Activated CD8-positive, alpha-beta memory T cell treated with anti-CD3 and anti-CD28 coated beads for 36 hours (primary cell): ENCODE results near the gene FADS3. TPM values are rescaled to one million over a fixed set of nuclear protein-coding genes. Genes with fewer than 3 reads are reported as not detected.

Source experiments
- CTCF ChIA-PET: fragments of 350-600 bp; sonication (Branson Sonifier 250); formaldehyde crosslinking; loops from one replicate; lab custom pipeline; 2021; ENCODE audit warnings: antibody characterized with exemption; lab: Charles Lee
- POLR2A ChIA-PET: fragments of 350-600 bp; sonication (Branson Sonifier 250); formaldehyde crosslinking; loops from one replicate; lab custom pipeline; 2021; ENCODE audit warnings: antibody characterized with exemption; lab: Charles Lee
- total RNA-seq, 2 experiments: library from RNA; stranded (reverse); gene quantifications; one replicate each; pipeline ENCODE4 v1.2.3, GENCODE V29; 2021

The FADS3 gene
- total RNA-seq, 2 experiments from 2014 or later: 8.2 to 9.7 TPM

DNA sequence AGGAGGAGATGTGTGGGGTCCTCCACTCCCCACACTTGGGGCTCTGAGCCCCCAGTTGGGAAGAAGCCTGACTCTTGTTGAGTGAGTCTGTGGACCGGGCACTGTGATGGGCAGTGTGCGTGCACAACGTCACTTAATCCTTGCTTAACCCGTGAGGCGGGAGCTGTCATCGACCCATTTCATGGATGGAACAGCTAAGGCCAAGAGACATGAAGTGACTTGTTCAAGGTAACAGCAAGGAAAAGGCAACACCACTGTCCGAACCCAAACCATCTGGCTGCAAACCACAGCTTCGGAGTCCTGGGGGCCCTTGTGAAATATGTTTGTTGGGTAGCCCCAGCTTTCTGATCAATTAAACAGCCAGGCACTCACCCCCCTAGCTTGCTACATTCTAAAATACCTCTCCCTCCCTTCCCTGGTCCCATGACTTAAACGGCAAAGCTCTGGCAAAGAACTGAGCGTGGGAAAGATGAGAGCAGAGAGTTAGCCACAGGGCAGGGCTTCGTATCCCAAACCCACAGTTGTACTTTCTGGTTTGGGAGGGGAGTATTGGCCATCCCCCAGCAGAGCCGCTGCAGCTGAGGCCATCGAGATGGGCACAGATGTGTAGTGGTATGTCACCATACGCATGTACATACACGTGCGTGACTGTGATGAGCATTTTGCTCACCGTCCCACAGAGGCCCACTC, 37.0 kb downstream of the FADS3 start:
- POLR2A ChIA-PET: no interaction called here
- CTCF ChIA-PET: interaction anchor here (1.0 kb wide), 2 partner anchors 10 to 93 kb away, joined by 3 read pairs; no protein-coding TSS in a partner anchor

GRCh38 chr11:61853698-61854169, 37.6 kb downstream of the FADS3 start:
- CTCF ChIA-PET: interaction anchor here (1.0 kb wide), 2 partner anchors 10 to 93 kb away, joined by 3 read pairs; no protein-coding TSS in a partner anchor
- POLR2A ChIA-PET: interaction anchor here (0.6 kb wide), 1 partner anchor 24 kb away, joined by 4 read pairs; no protein-coding TSS in a partner anchor

- POLR2A ChIA-PET: no interaction called here
- CTCF ChIA-PET: no interaction called here
Measured at GRCh38 chr11:61851900-61852295, 39.4 kb downstream of the FADS3 start.

GRCh38 chr11:61851113-61851899, 40.0 kb downstream of the FADS3 start:
- POLR2A ChIA-PET: no interaction called here
- CTCF ChIA-PET: no interaction called here

GRCh38 chr11:61850687-61851086, 40.7 kb downstream of the FADS3 start:
- CTCF ChIA-PET: no interaction called here
- POLR2A ChIA-PET: no interaction called here

DNA sequence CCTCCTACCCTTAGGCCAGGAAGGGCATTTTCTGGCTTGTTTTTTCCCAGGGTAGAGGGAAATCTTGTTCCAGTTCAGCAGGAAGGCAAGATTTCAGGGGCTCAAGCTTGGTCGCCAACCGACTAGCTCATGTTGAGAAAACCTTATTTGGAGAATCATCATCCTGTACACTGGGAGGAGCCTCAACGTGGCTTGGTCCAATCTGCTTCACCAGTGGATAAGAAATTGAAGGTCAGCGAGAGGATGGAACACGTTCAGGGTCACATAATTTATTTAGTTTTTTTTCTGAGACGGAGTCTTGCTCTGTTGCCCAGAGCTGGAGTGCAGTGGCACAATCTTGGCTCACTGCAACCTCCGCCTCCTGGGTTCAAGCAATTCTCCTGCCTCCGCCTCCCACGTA, 42.7 kb downstream of the FADS3 start:
- CTCF ChIA-PET: no interaction called here
- POLR2A ChIA-PET: no interaction called here

GRCh38 chr11:61847914-61848581, 43.3 kb downstream of the FADS3 start:
- POLR2A ChIA-PET: no interaction called here
- CTCF ChIA-PET: no interaction called here

DNA sequence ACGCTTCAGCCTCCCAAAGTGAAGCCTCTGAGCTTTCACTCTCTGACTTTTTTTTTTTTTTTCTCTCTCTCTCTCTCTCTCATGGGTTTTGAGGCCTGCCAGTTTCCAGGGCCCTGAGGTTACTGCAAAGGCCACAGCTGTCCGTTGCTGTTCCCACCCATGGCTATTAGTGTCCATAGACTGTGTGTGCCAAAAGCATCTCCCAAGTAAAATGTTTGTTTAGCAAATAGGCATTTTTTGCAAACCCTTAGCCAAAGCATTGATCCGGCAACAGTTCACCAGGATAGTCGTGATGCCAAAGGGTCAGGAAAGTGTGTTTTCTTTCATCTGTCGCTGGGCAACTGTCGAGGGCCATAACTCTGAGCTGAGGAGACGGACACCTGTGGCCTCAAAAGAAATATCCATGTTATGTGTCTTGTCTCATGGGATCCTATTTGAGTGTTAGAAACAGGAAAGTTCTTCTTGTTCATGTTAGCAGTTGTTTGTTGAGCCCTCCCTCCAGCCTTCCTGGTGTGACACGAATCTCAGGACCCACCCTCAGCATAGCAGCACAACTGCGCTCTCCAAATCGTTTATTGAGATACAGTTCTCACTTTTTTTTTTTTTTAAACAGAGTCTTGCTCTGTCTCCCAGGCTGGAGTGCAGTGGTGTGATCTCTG, 44.9 kb downstream of the FADS3 start:
- ChIA-PET POLR2A (no interaction called here), CTCF (interaction anchor here (0.8 to 1.2 kb wide), 2 partner anchors 24 to 235 kb away, joined by 3 read pairs; no protein-coding TSS in a partner anchor)

DNA sequence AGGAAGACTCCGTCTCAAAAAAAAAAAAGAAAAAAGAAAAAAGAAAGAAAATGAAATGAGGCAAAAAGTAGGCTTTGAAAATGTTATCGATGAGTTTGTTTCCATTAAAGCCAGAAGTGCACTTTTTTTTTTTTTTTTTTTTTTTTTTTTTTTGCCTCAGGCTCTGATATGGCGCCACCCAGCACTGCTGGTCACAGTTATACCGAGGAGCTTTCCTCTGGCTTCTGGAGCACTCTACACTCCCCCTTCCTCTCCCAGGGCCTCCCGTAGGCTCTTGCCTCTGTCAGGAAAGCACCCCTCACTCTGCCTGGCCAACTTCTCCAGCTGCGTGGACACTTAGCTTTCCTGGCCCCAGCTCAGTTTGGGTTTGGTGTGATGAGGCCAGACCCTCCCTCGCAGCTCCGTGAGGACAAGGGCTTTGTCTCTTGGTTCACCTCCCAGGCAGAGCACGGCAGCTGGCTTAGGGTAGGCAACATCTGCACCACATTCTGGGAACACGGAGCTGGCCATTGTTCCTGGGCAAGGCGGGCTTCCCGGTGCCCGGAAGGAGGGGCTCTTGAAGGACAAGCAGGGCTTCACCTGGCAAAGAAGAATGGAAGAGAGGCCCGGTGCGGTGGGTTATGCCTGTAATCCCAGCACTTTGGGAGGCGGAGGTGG, 46.3 kb downstream of the FADS3 start:
- POLR2A ChIA-PET: no interaction called here
- CTCF ChIA-PET: interaction anchor here (0.7 to 1.2 kb wide), 2 partner anchors 26 to 1040 kb away, joined by 3 to 6 read pairs; no protein-coding TSS in a partner anchor

- POLR2A ChIA-PET: no interaction called here
- CTCF ChIA-PET: no interaction called here
Measured at GRCh38 chr11:61842528-61842820, 48.9 kb downstream of the FADS3 start.

- CTCF ChIA-PET: no interaction called here
- POLR2A ChIA-PET: interaction anchor here (0.7 kb wide), 1 partner anchor 55 kb away, joined by 3 read pairs; no protein-coding TSS in a partner anchor
Measured at GRCh38 chr11:61841636-61842527, 49.5 kb downstream of the FADS3 start.

DNA sequence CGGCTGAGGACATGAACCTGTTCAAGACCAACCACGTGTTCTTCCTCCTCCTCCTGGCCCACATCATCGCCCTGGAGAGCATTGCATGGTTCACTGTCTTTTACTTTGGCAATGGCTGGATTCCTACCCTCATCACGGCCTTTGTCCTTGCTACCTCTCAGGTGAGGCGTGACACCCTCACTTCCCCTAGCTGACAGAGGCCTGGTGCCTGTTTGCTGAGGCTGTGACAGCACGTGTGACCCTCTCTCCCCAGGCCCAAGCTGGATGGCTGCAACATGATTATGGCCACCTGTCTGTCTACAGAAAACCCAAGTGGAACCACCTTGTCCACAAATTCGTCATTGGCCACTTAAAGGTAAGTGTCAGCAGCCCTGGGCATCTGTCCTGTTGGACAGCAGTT, 51.0 kb downstream of the FADS3 start:
- ChIA-PET CTCF (interaction anchor here (0.6 to 0.9 kb wide), 2 partner anchors 43 to 93 kb away, joined by 4 to 5 read pairs; no protein-coding TSS in a partner anchor), POLR2A (no interaction called here)

GRCh38 chr11:61839742-61840141, 51.6 kb downstream of the FADS3 start:
- POLR2A ChIA-PET: no interaction called here
- CTCF ChIA-PET: no interaction called here

- POLR2A ChIA-PET: no interaction called here
- CTCF ChIA-PET: no interaction called here
Measured at GRCh38 chr11:61838921-61839320, 52.4 kb downstream of the FADS3 start.

- ChIA-PET CTCF (no interaction called here), POLR2A (no interaction called here)
Measured at GRCh38 chr11:61838501-61838900, 52.8 kb downstream of the FADS3 start.

DNA sequence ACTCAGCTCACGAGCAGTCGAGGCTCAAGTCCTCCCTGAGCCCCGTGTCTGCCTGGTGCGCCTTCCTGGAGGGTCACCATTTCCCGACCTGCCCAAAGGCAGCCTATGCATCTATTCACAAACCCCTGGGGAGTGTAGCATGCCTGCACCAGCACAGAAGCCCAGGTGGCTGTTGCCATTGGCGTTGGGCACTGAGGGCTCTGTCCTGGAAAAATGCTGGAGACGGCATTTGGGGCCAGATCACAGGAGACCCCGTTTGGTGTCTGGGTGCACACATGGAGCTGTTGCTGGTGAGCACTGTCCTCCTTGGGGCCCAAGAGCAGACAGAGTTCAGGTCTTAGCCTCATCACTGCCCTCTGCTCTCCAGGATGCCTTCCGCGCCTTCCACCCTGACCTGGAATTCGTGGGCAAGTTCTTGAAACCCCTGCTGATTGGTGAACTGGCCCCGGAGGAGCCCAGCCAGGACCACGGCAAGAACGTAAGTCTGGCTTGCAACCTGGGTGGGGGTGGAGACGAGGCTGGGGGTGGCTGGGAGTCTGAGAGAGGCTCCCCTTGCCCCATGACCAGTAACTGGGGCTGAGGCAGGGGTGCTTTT, 53.8 kb downstream of the FADS3 start:
- CTCF ChIA-PET: no interaction called here
- POLR2A ChIA-PET: no interaction called here

DNA sequence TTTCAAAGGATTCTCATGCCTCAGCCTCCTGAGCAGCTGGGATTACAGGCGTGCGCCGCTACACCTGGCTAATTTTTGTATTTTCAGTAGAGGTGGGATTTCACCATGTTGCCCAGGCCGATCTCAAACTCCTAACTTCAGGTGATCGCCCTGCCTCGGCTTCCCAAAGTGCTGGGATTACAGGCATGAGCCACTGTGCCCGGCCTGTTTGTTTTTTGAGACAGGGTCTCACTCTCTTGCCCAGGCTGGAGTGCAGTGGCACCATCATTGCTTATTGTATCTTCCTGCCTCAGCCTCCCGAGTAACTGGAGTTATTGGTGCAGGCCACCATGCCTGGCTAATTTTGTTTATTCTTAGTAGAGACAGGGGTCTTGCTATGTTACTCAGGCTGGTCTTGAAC, 55.2 kb downstream of the FADS3 start:
- CTCF ChIA-PET: no interaction called here
- POLR2A ChIA-PET: no interaction called here
